HG03039 (cell line): ENCODE data around the gene TAPT1.
"Not testable (repeated sequence)": the region's sequence is repeated elsewhere in the genome, so short reads cannot be mapped to it uniquely, and the experiment has no call there.

ENCODE experiments used
- ATAC-seq: cut with Tn5 transposase; IDR thresholded peaks from one replicate; pipeline ENCODE4 v1.9.1; 2021; ENCODE audit warnings: mild to moderate bottlenecking, moderate library complexity; ENCODE audit not compliant: unreplicated experiment

The TAPT1 gene

DNA sequence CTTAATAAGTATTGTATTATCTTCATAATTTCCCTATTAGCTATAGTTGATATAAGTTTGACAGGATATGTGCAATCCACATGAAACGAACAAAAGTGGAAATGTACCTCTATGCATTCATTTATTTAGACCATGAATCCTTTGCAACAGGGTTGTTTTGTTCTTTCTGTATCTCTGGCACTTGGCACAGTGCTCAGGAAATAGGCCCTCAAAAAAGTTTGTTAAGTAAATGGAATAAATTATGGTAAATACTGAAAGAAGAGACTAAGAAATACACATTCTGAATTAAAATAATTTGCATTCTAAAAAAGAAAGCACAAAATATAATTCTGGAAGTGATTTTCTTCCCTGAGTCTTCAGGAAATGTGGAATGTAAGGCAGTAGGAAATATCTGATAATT, 39.3 kb downstream of the TAPT1 start:
- no peak for ATAC-seq

DNA sequence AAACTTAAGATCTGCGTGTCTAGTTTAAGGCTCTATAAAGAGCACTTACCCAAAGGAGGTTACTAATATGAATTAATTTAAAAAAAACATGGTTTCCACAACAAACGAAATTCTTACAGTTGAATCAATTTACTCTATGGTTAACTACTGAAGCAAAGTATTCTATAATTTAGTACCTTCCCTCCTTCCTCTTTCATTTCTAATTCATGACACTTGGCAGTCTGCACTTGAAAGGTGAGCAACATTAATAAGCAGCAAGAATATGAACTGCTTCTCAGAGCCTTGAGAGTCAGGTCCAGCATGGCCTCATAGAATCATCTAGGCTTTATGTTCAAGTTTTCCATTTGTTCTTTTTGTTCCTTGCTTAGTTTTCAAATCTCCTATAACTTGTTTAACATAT, 42.7 kb downstream of the TAPT1 start:
- ATAC-seq: no peak

DNA sequence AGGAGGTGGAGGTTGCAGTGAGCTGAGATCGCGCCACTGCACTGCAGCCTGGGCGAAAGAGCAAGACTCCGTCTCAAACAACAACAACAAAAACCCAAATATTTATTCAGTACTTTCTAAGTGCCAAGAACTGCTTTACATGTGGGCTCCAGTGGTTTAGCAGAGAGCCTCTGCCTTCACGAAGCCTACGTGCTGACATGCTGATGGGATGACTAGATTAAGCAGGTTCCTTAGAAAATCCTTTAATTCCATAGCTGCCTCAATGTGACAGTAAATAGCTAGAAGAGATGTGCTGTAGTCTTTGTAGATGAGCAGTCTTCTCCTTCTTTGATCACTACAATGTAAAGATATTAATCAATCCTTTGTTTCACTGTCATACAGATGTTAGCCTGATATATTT, 49.6 kb downstream of the TAPT1 start:
- ATAC-seq: no peak

DNA sequence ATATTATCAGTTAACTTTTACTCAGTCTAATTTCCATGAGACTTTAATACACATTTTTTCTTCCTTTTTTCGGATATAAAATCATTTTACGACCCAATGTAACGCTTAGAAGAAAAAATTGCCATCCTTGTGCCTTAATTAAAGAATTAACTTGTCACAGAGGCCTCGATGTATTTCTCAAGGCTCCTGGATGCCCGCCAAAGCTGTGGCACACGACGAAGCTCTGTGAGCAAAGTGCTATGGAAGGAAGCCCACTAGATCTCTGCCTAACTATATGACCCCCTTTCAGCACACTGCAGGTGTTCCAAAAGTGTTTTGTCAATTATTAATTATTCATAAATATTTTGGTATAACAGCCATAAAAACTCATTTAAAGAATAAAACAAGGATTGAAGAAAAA, 54.4 kb downstream of the TAPT1 start:
- ATAC-seq: no peak

DNA sequence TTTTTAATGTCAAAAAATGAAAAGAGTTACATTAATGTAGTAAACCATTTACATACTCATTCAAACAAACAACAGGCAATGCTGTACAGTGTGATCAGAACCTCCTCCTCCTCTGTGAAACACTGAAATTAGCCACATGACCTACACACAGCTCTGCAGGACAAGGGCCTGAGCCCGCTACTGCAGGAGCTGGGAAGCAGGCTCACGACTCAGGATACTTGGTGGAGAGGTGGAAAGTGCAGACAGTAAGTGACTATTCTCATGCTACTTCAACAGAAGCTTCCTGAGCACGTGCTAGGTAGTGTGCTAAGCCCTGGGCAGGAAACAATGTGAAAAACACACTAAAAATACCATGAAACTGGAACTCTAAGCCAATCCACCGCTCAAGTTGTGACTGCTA, 56.8 kb downstream of the TAPT1 start:
- ATAC-seq: no peak

DNA sequence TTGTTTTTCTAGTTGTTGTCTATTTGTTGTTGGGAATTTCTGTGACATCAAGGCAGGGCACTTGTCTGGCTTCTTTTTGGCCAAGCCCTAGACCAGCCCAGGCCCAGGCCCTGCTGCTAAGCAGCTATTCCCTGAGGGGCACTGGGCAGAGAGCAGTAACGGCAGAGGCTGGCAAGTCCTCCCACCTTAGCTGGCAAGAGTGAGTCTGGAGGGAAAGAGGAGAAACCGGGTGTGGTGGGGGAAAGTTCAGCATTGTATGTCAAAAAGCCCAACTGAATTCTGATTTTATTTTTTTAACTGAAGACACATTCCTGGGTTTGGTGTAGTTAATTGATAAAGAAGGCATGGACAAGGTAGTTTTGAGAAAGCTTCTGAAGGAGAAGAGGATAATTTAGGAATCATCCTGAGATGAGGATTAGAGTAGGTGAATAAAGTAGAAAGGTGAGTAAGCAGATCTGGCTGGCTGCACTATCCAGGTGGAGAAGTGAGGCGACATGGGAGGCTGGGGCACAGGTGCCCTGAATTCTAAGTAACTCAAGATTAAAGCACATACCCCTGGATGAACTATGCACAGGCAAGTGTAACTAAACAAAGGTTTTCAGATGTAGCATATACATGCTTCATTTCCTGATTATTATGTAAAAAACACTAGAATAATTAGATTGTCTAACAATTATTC, 57.4 kb downstream of the TAPT1 start:
- no peak for ATAC-seq

DNA sequence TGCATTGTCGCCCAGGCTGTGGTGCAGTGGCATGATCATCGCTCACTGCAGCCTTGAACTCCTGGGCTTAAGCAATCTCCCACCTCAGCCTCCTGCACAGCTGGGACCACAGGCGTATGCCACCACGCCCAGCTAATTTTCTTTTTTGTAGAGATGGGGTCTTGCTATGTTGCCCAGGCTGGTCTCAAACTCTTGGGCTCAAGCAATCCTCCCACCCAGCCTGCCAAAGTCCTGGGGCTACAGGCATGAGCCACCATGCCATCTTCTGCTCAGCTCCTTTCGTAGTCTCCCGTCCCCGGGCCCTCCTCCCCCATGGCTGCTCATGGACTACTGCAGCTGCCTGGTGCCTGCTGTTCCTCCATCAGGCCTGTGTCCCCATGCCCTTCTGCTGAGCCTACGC, 58.1 kb downstream of the TAPT1 start:
- ATAC-seq: no peak

DNA sequence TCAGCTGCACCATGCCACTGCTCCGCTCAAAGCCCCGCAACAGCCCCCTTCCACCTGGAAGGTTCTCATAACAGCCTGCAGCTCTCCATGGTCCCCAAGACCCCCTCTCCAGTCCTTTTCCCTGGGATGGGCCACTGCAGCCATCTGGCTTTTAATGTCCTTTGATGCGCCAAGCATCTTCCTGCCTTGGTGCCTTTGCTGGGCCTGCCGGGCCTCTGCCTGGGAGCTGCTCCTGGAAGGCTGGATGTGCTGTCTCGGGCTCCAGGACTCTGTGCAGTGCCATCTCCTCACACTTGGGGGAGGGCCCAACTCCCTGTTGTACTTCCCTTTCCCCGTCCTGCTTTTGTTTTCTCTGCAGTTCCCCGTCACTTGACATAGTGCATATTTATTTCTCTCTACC, 60.3 kb downstream of the TAPT1 start:
- ATAC-seq: no peak

DNA sequence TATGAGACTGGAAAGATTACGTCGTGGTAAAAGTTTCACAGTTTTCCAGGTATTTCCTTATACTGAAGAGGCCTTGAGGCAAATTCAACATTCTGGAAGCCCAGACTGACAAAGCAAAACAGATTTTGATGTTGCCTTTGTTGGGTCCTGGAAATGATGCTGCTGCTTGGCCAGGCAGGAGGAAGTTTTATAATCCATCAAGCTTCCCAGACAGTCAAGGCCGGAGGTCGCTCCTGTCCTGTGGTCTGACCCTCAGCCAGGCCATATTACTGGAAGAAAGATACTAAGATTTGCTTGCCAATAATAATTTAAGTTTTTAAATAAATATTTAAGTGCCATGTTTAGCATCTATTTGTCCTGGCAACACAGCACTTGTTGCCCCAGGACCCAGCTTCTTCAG, 63.4 kb downstream of the TAPT1 start:
- ATAC-seq: no peak

DNA sequence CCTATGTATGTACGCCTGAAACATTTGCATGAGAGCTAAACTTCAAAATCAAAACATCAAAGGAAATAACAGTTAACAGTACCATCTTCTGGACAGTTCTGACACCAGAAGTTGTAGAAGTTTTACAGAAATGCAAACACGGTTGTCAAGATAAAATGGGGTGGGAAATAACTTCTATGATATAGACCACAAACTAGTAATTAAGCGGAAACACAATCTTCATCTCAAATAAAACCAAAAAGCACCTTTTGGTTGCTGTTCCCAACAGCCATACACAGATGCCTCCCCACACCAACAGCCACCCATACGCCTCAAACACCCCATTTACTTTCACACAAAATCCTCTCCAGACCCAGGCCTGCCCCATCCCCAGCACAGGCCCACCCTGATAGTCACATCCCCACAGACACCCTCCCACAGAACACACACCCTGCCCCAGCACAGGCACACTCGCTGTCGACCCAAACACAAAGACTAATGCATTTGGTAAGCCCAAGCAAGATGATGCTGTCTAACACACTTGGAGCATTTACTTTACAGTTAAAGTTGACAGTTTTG, 64.3 kb downstream of the TAPT1 start:
- ATAC-seq: no peak

DNA sequence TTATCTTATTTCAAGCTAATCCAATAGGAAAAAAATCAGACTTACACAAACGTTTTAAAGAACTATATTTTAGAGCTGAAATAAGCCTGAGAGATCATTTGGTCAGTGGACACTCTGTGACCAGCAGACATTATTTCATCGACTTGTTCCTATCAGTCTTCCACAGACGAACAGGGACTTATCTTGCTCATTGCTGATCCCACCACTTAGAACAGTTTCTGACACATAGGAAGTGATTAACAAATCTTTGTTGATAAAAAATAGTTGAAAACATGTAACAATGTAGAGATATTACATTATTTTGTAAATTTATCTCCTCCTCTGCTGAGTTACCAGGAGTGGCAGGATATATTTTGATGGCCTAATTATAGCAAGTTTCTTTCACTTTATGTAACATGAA, 65.8 kb downstream of the TAPT1 start:
- ATAC-seq: no peak

DNA sequence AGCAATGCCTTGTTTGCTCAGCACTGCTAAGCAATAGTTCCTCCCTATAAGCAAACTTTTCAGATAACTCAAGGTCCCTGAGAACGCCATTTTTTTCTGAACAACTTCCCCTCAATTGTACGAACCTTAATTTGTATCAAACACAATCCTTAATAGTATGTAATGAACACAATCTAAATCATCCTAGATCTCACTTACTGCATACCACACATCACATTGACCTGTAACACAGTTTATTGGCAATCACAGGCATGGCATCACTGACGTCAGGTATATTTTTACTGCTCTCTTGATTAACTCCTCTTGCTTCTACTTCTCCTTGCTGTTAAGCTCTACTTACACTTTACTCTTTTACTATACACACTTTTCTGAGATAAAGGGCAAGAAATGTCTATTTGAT, 67.0 kb downstream of the TAPT1 start:
- no peak for ATAC-seq

DNA sequence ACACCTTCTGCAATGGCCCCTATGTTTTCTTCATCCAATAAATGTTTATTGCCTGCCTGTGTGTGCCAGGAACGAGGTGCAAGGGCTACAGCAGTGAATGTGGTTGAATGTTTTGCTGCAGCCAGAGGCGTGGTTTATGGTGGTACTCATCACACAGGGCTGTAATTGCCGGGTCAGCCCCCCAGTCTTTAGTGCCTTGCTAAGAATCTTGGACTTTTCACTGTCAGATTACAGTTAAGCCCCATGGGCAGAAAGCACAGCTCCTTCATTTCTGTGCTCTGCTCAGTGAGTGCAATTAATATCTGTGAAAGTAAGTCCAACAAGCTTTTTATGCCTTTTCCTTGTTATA, 67.8 kb downstream of the TAPT1 start:
- no peak for ATAC-seq

DNA sequence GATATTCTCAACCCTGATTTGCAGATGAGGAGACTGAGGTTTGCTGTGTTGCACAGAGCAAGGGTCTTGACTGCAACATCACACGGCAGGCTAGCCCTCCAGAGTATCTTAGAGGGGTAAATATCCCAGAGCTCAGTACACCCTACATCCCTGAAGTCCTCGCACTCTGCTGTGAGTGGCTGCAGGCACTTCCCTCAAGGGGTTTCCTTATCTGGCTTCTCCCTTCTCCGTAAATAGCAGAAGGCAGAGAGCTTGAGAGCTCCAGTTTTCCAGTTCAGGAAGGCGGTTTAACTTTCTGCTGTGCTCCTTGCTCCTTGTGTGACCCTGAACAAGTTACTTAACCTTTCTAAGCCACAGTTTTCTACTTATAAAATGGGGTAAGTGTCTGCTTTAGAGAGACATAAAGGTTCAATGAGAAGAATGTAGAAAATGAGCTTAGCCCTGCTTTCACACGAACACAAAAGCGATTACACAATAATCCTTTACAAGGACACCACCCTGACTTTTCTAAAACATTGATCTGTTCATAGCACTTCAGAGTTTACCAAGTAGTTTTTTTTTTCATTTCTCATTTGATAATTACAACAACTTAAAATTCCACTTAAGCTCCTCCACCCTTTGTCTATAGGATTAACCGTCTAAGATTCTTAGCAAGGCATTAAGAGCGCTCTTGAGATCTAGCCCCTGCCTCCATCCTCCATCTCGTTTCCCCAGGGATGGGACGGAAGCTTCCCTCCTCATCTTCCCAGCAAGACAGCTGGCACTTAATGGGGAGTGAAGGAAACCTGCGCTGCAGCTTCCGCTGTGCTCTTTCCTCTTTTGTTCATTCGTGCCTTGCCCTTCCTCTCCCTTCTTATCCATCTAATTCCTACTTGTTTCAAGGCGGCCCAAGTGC, 68.4 kb downstream of the TAPT1 start:
- no peak for ATAC-seq

DNA sequence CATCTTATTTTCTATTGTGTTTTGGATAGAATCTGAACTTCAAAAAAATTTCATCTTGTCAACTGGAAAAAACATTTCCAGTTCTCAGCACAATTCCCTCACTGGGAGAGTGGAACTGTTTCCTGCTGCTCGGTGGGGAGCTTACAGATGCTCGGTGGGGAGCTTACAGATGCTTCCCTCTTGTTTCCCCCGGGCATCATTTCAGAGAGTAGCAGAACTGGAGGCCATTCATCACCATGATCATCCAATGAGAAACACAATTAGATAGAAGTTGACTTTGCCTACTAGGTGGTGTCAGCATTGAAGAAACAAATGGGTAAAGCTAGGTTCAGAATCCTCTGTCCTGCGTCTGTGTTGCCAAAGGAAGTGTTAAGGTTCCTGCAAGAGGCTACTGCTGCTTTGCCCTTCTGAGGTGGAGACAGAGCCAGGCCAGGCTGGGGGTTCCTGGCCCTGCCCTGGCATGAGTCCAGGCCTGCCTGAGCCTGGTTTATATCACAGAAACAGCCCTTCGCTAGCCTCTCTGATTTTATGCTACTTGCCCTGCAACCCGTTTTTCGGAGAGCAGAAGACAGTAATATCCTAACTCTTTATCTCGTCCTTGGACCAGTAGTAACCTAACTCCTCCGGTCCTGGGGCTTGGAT, 70.6 kb downstream of the TAPT1 start:
- no peak for ATAC-seq

DNA sequence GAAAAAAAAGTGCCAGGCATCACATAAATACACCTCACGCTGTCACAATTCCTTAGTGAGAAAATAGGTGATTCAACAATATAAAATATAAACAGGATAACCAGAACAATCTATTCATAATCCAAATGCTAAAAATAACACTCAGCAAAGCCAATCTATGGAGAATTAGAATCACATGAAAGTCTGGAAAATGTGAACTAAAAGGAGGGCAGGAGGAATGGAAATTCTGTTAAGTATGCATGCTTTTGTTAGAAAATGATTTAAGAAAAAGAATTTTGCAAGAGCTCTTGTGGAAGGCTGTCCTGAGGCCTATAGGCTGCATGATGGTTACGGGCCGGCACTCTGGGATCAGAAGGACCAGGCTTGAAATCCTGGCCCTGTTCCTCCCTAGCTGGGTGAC, 71.8 kb downstream of the TAPT1 start:
- no peak for ATAC-seq

DNA sequence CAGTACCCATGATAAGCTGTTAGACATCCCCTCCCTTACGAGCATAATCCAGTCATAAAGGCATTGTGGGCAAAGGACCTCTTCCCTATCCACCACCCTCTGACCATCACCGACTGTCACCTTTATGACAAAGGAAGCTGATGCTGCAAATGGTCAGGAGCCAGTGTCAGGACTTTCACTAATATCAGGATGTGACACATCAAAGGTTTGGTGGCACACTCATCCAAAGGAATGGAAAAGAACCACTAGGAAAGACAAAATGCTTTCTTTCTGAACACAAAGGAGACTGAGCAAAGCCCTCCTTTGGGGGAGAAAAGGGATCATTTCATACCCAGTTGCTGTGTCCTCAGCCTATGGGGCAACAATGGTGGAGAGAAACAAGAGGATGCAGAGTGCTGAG, 75.6 kb downstream of the TAPT1 start:
- ATAC-seq: no peak

DNA sequence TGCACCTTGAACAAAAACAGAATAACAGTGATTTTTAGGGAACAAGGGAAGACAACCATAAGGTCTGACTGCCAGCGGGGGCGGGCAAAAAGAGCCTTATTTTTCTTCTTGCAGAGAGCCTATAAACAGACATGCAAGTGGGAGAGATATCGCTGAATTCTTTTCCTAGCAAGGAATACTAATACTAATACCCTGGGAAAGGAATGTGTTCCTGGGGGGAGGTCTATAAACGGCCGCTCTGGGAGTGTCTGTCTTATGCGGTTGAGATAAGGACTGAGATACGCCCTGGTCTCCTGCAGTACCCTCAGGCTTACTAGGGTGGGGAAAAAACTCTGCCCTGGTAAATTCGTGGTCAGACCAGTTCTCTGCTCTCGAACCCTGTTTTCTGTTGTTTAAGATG, 81.4 kb downstream of the TAPT1 start:
- not testable (repeated sequence) for ATAC-seq

DNA sequence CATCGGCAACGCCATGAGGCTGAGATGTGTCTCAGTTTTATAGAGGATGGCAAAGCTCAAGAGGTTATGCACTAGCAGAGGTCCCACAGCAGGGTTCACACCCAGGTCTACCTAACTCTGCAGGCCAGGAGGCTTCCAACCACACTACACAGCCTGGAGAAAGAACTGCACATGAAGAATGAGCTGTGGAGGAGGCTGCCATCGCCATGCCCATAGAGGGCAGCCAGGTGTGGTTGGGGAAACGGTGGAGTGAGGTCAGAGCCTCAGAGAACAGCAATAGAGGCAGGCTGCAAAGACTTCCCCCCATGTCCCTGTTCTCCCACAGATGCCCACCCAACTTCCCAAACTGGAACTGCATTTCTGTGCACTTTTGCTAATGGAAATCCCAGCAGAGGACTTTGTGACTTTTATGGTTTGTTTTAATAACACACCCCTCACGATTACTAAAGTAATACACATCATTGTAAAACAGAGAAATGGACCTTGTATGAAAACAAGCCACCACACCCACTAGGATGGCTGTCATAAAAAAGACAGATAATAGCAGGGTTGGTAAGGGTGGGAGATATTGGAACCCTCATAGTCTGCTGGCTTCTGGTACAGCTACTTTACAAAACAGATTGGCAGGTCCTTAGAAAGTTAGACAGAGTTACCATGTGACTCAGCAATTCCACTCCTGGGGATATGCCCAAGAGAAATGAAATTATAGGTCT, 83.5 kb downstream of the TAPT1 start:
- no peak for ATAC-seq

DNA sequence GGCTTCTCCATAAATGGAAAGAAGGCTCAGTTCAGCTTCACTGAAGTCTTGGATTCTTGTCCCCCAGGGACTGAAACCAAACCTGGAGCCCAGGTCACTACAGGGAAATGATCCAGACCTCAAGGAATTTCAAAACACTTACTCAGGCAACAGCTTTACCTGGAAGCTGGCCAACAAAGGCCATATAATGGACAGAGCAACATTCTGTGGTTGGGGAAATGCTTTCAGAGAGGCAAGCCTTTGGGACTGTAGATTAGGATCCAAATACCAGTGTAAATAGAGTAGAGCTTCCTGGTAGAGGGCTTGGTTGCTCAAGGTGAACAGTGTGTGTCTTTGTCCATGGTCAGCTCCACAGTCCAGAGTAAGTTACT, 85.4 kb downstream of the TAPT1 start:
- ATAC-seq: no peak

DNA sequence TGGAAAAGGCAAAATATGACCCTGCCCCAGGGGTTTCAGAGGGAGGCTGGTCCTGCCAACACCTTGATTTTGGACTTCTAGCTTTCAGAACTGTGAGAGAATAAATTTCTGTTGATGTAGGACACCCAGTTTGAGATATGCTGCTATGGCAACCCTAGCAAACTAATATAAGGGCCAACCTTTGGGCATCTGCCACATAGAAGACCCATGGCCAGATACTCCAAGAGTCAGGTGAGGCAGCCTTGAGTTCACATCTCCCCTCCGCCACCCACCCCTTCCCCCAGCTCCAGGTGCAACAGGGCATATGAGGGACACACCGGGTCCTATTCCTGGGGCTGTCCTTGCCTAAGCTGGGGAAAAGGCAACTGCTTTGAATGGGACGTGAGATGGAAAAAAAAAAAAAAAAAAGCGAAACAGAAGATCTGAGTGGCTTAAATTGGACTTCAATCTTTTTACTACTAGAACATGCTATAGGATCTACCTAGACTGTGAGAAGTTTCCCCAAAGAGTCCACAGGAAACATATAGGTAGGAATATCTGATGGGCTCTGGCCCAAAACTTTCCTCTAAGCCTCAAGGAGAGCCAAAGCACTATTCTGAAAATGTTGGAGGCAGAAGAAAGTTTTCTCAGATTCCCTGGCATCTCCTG, 85.9 kb downstream of the TAPT1 start:
- ATAC-seq: no peak
